Ectodermal cell (in vitro differentiated cells): ENCODE results near the gene ECI1.

Experiments
- H3K27ac ChIP-seq: 2 replicates; pipeline ENCODE4 v1.7.0; 2013; ENCODE audit warnings: mild to moderate bottlenecking, low read depth, low read length; ENCODE audit not compliant: insufficient read depth, poor library complexity, severe bottlenecking
- H3K27me3 ChIP-seq: 2 replicates; pipeline ENCODE4 v1.7.0; 2013; ENCODE audit warnings: mild to moderate bottlenecking, low read length; ENCODE audit not compliant: insufficient read depth, control insufficient read depth, poor library complexity, severe bottlenecking
- H3K36me3 ChIP-seq: one replicate; pipeline ENCODE4 v1.7.0; 2013; ENCODE audit warnings: low read length; ENCODE audit not compliant: control insufficient read depth, insufficient read depth
- H3K4me1 ChIP-seq: one replicate; pipeline ENCODE4 v1.7.0; 2013; ENCODE audit warnings: low read length; ENCODE audit not compliant: control insufficient read depth, insufficient read depth
- H3K4me3 ChIP-seq: 2 replicates; pipeline ENCODE4 v1.7.0; 2013; ENCODE audit warnings: low read depth, low read length, control low read depth; ENCODE audit not compliant: insufficient read depth
- H3K9me3 ChIP-seq: 2 replicates; pipeline ENCODE4 v1.7.0; 2013; ENCODE audit warnings: mild to moderate bottlenecking, low read length, moderate library complexity; ENCODE audit not compliant: control insufficient read depth
- WGBS, 2 experiments: methylation state at CpG; one replicate each; pipeline ENCODE4 v1.1.7; 2013; ENCODE audit warnings: missing lambda C conversion rate in 2 of 2; 5-methylcytosine and 5-hydroxymethylcytosine counted together

Gene ECI1

DNA sequence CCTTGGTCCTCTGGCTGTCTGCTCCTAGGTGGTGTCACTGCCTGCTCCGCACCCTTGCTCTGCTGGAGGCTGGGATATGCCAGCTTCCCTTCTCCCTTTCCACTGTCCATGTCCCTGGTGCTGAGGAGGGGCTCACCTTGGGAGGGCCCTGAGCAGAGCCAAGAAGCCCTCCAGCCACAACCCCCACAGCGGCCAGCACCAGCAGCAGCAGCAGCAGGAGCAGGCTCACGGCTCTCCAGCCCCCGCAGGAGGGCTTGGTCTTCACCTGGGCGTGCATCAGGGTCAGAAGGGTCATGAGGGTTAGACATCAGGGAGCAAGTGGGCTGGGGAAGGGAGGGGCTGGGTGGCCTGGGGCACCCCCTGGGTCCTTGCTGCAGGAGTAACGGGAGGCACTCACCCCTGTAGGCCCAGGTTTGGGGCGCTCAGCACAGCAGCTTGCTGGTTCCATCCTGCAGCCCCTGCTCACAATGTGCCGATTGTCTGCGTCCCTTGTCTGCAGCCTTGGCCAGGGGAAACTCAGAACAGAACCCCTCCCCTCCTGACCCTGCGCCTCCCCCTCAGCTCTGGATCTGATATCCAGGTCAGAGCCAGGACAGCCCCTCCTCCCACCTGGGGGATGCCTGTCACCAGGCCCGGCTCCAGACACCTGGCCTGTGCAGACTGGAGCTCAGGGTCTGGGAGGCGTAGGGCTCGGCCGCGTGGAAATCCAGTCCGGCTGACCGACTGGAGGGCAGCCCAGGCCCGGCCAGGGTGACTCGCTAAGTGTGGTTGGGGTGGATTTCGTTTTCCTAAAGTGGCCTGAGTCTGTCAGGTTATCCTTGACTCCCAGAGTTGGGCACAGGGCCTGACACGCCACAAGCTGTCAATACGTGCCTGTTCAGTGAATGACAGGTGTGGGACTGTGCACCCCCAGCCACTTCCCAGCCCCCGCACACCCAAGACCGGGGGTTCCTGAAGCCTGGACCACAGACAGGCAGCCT is 40.7 kb downstream of the ECI1 start, which contains the start of gene BRICD5:
TSS of gene BRICD5 (minus strand) at position 478 of the 980 bp plus-strand sequence. CDS start at position 448, 30 bp downstream.
- no peaks in the 10 kb centered on the region for H3K27me3 ChIP-seq
- peaks cover 28% of the 10 kb centered on the region for H3K36me3 ChIP-seq
- peaks cover 12% of the 10 kb centered on the region for H3K4me1 ChIP-seq
- no peak within 1 kb of the TSS for H3K27ac ChIP-seq
- no peak within 1 kb of the TSS for H3K4me3 ChIP-seq
- no peaks in the 10 kb centered on the region for H3K9me3 ChIP-seq
- WGBS, 2 experiments: 87 to 89% methylated on average over 24 of the region's 24 CpGs

DNA sequence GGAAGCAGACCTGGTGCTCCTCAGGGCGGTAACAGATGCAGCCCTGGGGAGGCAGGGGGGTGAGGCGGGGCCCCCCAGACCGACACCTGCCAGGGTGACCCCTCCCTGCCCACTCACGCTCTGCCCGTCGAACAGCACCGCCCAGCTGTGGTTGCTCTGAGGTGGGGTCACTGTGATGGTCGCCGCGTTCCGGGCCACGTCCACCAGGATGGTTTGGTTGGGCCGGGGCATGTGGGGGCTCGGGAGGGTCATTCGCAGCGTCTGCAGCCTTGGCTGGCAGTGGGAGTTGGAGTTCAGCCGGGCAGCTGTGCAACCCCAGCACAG is 41.4 kb downstream of the ECI1 start:
- 93 to 95% methylated on average over 17 of the region's 17 CpGs for WGBS, 2 experiments

DNA sequence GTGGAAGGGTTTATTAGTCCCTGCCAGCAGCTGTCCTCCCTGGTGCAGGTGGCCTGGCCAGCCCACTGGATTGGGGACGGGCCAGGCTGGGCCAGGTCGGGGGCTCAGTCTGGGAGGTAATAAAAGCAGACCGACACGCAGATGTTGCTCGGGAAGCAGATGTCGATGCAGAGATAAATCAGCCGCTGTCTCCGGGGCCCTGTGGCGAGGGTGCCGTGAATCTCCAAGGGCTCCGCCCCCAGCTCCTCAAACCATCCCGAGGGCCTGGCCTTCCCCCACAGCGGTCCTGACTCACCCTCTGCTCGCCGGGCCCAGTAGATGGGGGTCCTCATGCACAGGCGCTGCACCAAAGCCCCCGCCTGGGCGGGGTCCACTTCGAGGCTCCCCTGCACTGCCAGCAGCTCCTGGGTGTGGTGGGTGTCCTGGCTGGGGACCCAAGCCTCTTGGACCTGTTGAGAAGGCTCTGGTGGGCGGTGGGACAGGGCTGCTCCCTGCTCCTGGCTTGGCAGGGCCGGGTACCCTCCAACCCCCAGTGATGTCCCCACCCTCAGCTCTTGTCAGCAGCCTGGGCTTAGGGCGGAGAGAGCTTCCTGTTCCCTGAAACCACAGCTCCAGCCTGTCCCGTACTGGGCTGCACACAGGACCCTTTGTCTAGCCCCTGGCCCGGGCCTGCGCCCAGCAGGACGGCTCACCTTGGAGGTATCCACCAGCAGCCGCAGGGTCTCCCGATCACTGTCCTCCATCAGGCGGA is 42.0 kb downstream of the ECI1 start:
- Histone ChIP-seq H3K4me3 (no peak overlapping the region), H3K27me3 (no peaks in the 10 kb centered on the region), H3K9me3 (no peaks in the 10 kb centered on the region), H3K36me3 (peaks cover 28% of the 10 kb centered on the region), H3K27ac (no peak overlapping the region), H3K4me1 (peaks cover 12% of the 10 kb centered on the region)
- 95 to 96% methylated on average over 29 of the region's 29 CpGs for WGBS, 2 experiments

More for the DNA sequence above, 41.4 kb downstream of the ECI1 start:
- H3K4me1 ChIP-seq: peaks cover 12% of the 10 kb centered on the region
- H3K36me3 ChIP-seq: peaks cover 28% of the 10 kb centered on the region
- no peak overlapping the region for H3K27ac ChIP-seq
- no peaks in the 10 kb centered on the region for H3K27me3 ChIP-seq
- H3K9me3 ChIP-seq: no peaks in the 10 kb centered on the region
- no peak overlapping the region for H3K4me3 ChIP-seq

DNA sequence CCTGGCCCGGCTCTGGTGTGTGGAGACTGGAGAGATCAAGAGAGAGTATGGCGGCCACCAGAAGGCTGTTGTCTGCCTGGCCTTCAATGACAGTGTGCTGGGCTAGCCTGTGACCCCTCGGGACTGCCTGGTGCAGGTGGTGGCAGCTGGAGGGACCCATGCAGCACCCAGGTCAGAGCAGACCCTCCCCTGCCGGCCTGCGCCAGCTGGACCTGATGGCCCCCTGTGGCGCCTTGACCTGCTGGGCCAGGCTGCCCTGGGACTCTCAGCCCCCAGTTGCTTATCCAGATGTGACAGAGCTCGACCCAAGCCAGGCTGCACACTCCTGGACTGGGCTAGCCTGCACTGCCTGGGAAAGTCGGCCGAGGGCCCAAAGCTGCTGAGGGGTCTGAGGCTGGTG is 42.6 kb downstream of the ECI1 start:
- WGBS, 2 experiments: 96% methylated on average over 9 of the region's 9 CpGs
- H3K9me3 ChIP-seq: no peaks in the 10 kb centered on the region
- H3K27me3 ChIP-seq: no peaks in the 10 kb centered on the region
- H3K4me3 ChIP-seq: no peak overlapping the region
- H3K27ac ChIP-seq: no peak overlapping the region
- peaks cover 12% of the 10 kb centered on the region for H3K4me1 ChIP-seq
- H3K36me3 ChIP-seq: peaks cover 28% of the 10 kb centered on the region

DNA sequence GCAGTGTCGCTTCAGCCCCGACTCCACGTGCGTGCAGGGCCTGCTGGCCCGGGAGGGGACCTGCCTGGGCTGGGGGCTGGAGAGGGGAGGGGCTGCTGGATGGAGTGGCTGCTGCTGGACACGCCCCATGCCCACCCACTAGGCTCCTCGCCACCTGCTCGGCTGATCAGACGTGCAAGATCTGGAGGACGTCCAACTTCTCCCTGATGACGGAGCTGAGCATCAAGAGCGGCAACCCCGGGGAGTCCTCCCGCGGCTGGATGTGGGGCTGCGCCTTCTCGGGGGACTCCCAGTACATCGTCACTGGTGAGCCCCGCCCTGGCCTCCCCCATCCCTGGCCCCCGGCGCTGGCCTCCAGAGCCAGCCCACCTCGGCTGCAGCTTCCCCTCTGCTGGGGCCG is 43.1 kb downstream of the ECI1 start:
- H3K27ac ChIP-seq: no peak overlapping the region
- peaks cover 28% of the 10 kb centered on the region for H3K36me3 ChIP-seq
- H3K4me1 ChIP-seq: peaks cover 8% of the 10 kb centered on the region
- H3K4me3 ChIP-seq: no peak overlapping the region
- no peaks in the 10 kb centered on the region for H3K9me3 ChIP-seq
- no peaks in the 10 kb centered on the region for H3K27me3 ChIP-seq
- WGBS, 2 experiments: 95 to 96% methylated on average over 23 of the region's 23 CpGs

DNA sequence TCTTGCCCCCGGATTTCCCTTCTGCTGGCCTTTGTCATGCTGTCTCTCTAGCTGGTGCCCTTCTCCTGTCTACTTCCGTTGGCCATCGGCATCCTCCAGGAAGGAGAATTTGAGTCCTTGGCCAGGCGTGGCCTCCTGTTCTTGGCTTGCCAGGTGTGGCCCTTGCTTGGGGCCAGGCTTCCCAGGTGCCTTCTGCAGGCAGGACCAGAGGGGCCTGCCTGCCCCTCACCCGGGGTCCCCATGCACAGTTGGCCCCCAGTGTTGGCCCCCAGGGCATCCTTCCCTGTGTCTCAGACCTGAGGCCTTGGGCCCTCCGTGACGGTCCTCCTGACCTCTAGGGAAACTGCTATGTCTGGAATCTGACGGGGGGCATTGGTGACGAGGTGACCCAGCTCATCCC is 43.5 kb downstream of the ECI1 start:
- Histone ChIP-seq H3K27me3 (no peaks in the 10 kb centered on the region), H3K27ac (no peak overlapping the region), H3K9me3 (no peaks in the 10 kb centered on the region), H3K4me3 (no peak overlapping the region), H3K4me1 (peaks cover 4% of the 10 kb centered on the region), H3K36me3 (peaks cover 28% of the 10 kb centered on the region)
- 95% methylated on average over 9 of the region's 9 CpGs for WGBS, 2 experiments

DNA sequence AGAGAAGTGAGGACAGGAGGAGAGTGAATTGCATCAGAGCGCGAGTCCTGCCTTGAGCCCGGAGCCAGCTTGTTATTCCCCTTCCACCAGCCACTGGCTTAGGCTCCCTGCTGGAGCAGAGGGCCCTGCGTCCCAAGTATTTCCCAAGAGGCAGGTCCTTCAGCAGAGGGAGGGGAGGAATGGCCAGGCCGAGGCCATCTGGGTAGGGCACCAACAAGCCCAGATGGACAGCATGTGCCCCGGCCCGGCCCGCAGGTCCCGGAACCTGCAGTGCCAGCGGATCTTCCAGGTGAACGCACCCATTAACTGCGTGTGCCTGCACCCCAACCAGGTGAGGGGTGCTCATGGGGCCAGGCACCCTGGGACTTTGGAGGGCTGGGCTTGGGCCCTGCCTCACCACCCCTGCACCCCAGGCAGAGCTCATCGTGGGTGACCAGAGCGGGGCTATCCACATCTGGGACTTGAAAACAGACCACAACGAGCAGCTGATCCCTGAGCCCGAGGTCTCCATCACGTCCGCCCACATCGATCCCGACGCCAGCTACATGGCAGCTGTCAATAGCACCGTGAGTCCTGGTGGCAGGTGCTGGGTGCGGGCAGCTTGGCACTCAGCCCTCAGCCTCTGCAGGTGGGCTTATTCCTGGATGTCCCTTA is 44.5 kb downstream of the ECI1 start:
- H3K36me3 ChIP-seq: peaks cover 20% of the 10 kb centered on the region
- no peaks in the 10 kb centered on the region for H3K9me3 ChIP-seq
- WGBS, 2 experiments: 97% methylated on average over 23 of the region's 23 CpGs
- H3K27me3 ChIP-seq: peaks cover 5% of the 10 kb centered on the region
- H3K4me1 ChIP-seq: no peaks in the 10 kb centered on the region
- H3K27ac ChIP-seq: no peak overlapping the region
- no peak overlapping the region for H3K4me3 ChIP-seq

DNA sequence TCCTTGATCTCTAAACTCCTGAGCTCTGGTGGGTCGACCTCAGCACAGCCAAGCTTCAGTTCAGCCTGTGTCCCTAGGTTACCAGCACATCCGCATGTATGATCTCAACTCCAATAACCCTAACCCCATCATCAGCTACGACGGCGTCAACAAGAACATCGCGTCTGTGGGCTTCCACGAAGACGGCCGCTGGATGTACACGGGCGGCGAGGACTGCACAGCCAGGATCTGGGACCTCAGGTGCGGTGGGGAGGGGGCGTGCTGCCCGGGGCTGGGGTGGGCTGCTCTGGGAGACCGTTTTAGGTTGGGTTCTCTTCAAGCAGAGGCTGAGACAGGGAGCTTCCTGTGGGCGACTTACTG is 45.0 kb downstream of the ECI1 start:
- peaks cover 20% of the 10 kb centered on the region for H3K36me3 ChIP-seq
- 93 to 95% methylated on average over 18 of the region's 18 CpGs for WGBS, 2 experiments
- H3K4me3 ChIP-seq: peak overlapping the region; percentile 92
- H3K4me1 ChIP-seq: no peaks in the 10 kb centered on the region
- no peak overlapping the region for H3K27ac ChIP-seq
- H3K9me3 ChIP-seq: no peaks in the 10 kb centered on the region
- H3K27me3 ChIP-seq: peaks cover 5% of the 10 kb centered on the region

DNA sequence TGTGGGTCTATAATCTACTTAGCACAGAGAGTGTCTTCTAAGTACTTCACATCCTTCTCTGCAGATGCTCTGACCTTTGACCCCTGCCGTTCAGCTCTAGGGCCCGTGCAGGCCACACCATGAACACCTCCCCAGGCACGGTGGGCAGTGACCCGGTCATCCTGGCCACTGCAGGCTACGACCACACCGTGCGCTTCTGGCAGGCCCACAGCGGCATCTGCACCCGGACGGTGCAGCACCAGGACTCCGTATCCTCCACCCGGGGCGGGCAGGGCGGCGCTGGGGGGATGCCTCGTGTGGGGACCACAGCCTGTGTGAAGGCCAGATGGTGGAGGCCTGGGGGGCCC is 45.4 kb downstream of the ECI1 start:
- H3K27me3 ChIP-seq: peaks cover 5% of the 10 kb centered on the region
- 27 to 31% methylated on average over 16 of the region's 16 CpGs for WGBS, 2 experiments
- no peak overlapping the region for H3K27ac ChIP-seq
- H3K36me3 ChIP-seq: peaks cover 20% of the 10 kb centered on the region
- no peaks in the 10 kb centered on the region for H3K9me3 ChIP-seq
- H3K4me3 ChIP-seq: peak overlapping the region; percentile 92
- H3K4me1 ChIP-seq: no peaks in the 10 kb centered on the region
